PC-3 (cell line): ENCODE measurements around the gene TP53I11. TPM values are rescaled to one million over a fixed set of nuclear protein-coding genes. Genes with fewer than 3 reads are reported as not detected.

Experiments
- ATAC-seq: fragments of 200-7000 bp; cut with Tn5 transposase; 2 replicates; pipeline ENCODE4 v1.9.1; 2020; ENCODE audit warnings: mild to moderate bottlenecking, moderate library complexity
- BruUV-seq: library from RNA; stranded (reverse); fragments of 400-500 nt; replicated peaks from 2 replicates; lab custom pipeline; 2021; lab: Mats Ljungman, UMichigan
- CTCF ChIA-PET: fragments of 300-600 bp; sonication (Branson Sonifier 250); formaldehyde crosslinking; loops from one replicate; lab custom pipeline; 2022; ENCODE audit warnings: antibody characterized with exemption; lab: Charles Lee
- POLR2A ChIA-PET: fragments of 300-600 bp; sonication (Branson Sonifier 250); formaldehyde crosslinking; loops from one replicate; lab custom pipeline; 2022; ENCODE audit warnings: antibody characterized with exemption; ENCODE audit not compliant: unreplicated experiment; lab: Charles Lee
- DNase-seq: peaks from one replicate; pipeline ENCODE4 v3.0.0-alpha.2; 2015
- H2AFZ ChIP-seq: fragments of 300-600 bp; sonication (generic); 2 replicates; pipeline ENCODE4 v1.6.0; 2016; ENCODE audit warnings: antibody characterized with exemption, low read length
- H3F3A ChIP-seq: fragments of 300-600 bp; sonication (generic); one replicate; pipeline ENCODE4 v1.6.0; 2017; ENCODE audit warnings: antibody characterized with exemption, low read length, control low read depth, mild to moderate bottlenecking; ENCODE audit not compliant: unreplicated experiment
- H3K27ac ChIP-seq: fragments of 300-600 bp; sonication (generic); 2 replicates; pipeline ENCODE4 v1.5.1; 2016; ENCODE audit warnings: mild to moderate bottlenecking, low read length
- H3K27me3 ChIP-seq: fragments of 300-600 bp; sonication (generic); 2 replicates; pipeline ENCODE4 v1.6.1; 2016; ENCODE audit warnings: low read length, mixed read lengths
- H3K36me3 ChIP-seq: fragments of 300-600 bp; sonication (generic); 2 replicates; pipeline ENCODE4 v1.6.1; 2016; ENCODE audit warnings: low read depth, mixed run types, low read length, mixed read lengths
- H3K4me1 ChIP-seq: fragments of 300-600 bp; sonication (generic); 2 replicates; pipeline ENCODE4 v1.5.1; 2016; ENCODE audit warnings: low read length; ENCODE audit not compliant: insufficient read depth
- H3K4me2 ChIP-seq: fragments of 300-600 bp; sonication (generic); 2 replicates; pipeline ENCODE4 v1.6.0; 2016; ENCODE audit warnings: low read length
- H3K4me3 ChIP-seq: fragments of 300-600 bp; sonication (generic); 2 replicates; pipeline ENCODE4 v1.5.1; 2016; ENCODE audit warnings: mild to moderate bottlenecking, low read length, mixed read lengths
- H3K79me2 ChIP-seq: fragments of 300-600 bp; sonication (generic); 2 replicates; pipeline ENCODE4 v1.6.1; 2017; ENCODE audit warnings: low read length, mixed read lengths
- H3K9ac ChIP-seq: fragments of 300-600 bp; sonication (generic); 2 replicates; pipeline ENCODE4 v1.6.0; 2016; ENCODE audit warnings: mild to moderate bottlenecking, low read length
- H3K9me2 ChIP-seq: fragments of 300-600 bp; sonication (generic); replicated peaks from 2 replicates; pipeline ENCODE4 v1.6.1; 2016; ENCODE audit warnings: mixed run types, low read length, mixed read lengths
- H3K9me3 ChIP-seq: fragments of 300-600 bp; sonication (generic); 2 replicates; pipeline ENCODE4 v1.6.1; 2016; ENCODE audit warnings: low read length, mixed read lengths
- H4K20me1 ChIP-seq: fragments of 300-600 bp; sonication (generic); 2 replicates; pipeline ENCODE4 v1.6.1; 2016; ENCODE audit warnings: low read length, mixed read lengths
- EZH2 ChIP-seq: fragments of 300-600 bp; sonication (generic); IDR thresholded peaks from one replicate; pipeline ENCODE4 v1.6.1; 2017; ENCODE audit warnings: antibody characterized with exemption, mild to moderate bottlenecking, low read length; ENCODE audit not compliant: unreplicated experiment
- EZH2phosphoT487 ChIP-seq: fragments of 300-600 bp; sonication (generic); IDR thresholded peaks from 2 replicates; pipeline ENCODE4 v1.6.1; 2018; ENCODE audit warnings: mild to moderate bottlenecking, antibody characterized with exemption, low read length, borderline replicate concordance
- intact Hi-C: fragments of 100-400 bp; cut with micrococcal nuclease; formaldehyde crosslinking; loops from 2 replicates; pipeline ENCODE4 v1.9.0; 2023
- total RNA-seq: library from RNA; depleted of rRNA; stranded (reverse); fragments of >200 nt; gene quantifications from 2 replicates; pipeline ENCODE4 v1.2.3, GENCODE V29; 2014
- TF ChIP-seq, protein P1 (sequence below): fragments of 300-600 bp; sonication (generic); conservative IDR thresholded peaks from 2 replicates; pipeline ENCODE4 v1.5.1; 2017; ENCODE audit warnings: antibody characterized with exemption, low read depth, mild to moderate bottlenecking, low read length

The TP53I11 gene
- total RNA-seq, 1 experiment from 2014 or later: 30.8 TPM

DNA sequence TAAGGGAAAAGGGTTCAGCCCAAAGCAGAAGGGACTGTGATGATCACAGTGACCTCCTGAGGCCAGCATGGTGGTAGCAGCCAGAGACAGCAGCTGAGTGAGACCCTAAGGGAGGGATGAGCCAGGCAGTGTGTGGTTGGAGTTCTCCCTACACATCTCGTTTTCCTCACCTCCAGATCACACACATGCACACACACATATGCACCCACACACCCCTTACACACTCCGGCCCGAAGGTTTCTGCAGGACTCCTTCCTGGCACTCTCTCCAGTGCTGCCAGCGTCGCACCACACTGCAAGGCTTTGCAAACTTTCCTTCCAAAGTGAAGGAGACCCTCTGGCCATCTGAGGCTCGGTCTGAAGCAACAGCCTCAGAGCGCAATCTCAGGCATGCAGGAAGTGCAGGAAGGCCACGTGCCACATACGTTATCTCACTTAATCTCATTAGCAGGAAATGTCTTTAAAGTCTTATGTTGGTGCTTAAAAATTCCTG, 26.9 kb upstream of the TP53I11 start:
- Histone ChIP-seq H3K27ac (no peak overlapping the region), H3K9me3 (no peaks in the 10 kb centered on the region), H3K27me3 (no peaks in the 10 kb centered on the region), H3K79me2 (no peaks in the 10 kb centered on the region), H3K9ac (no peak overlapping the region), H3K4me3 (no peak overlapping the region), H3K4me2 (no peak overlapping the region), H3K36me3 (no peaks in the 10 kb centered on the region), H2AFZ (no peak overlapping the region), H3K9me2 (no peaks in the 10 kb centered on the region), H3F3A (no peaks in the 10 kb centered on the region), H4K20me1 (no peaks in the 10 kb centered on the region), H3K4me1 (peaks cover 37% of the 10 kb centered on the region)
- intact Hi-C loops: no loop called here
- ATAC-seq: no peak
- DNase-seq: peak; percentile 9
- TF ChIP-seq, protein P1, sequence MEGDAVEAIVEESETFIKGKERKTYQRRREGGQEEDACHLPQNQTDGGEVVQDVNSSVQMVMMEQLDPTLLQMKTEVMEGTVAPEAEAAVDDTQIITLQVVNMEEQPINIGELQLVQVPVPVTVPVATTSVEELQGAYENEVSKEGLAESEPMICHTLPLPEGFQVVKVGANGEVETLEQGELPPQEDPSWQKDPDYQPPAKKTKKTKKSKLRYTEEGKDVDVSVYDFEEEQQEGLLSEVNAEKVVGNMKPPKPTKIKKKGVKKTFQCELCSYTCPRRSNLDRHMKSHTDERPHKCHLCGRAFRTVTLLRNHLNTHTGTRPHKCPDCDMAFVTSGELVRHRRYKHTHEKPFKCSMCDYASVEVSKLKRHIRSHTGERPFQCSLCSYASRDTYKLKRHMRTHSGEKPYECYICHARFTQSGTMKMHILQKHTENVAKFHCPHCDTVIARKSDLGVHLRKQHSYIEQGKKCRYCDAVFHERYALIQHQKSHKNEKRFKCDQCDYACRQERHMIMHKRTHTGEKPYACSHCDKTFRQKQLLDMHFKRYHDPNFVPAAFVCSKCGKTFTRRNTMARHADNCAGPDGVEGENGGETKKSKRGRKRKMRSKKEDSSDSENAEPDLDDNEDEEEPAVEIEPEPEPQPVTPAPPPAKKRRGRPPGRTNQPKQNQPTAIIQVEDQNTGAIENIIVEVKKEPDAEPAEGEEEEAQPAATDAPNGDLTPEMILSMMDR: peak; percentile 45; the same call in 1 of the 2 replicates
- TF ChIP-seq EZH2phosphoT487: no peak
- POLR2A ChIA-PET: interaction anchor here (0.7 kb wide), 1 partner anchor 41 kb away, joined by 3 read pairs; no protein-coding TSS in a partner anchor
- CTCF ChIA-PET: no interaction called here
- no TSS peak for BruUV-seq

DNA sequence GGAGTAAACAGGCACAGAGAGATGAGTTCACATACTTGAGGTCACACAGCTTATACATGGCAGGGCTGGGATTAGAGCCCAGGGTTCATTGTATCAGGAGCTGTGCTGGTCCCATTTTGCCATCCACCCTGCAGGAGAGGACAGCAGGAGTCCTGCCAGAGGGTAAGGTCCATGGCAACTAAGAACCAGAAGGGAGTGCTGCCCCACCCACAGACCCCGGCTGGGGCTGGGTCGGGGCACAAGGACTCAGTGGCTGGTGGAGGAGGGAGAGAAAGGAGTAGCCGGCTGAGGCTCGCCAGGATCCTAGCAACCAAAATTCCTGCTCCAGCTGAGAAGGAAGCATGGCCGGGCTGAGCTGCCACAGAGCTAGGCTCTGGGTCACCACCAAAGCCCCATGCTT, 25.9 kb upstream of the TP53I11 start:
- ATAC-seq (no peak), DNase-seq (no peak)
- intact Hi-C loops: no loop called here
- peaks cover 37% of the 10 kb centered on the region for H3K4me1 ChIP-seq
- H3F3A ChIP-seq: no peaks in the 10 kb centered on the region
- H3K79me2 ChIP-seq: no peaks in the 10 kb centered on the region
- H3K27ac ChIP-seq: no peak overlapping the region
- H3K36me3 ChIP-seq: no peaks in the 10 kb centered on the region
- no peak overlapping the region for H3K4me3 ChIP-seq
- no TSS peak for BruUV-seq
- no peak overlapping the region for H2AFZ ChIP-seq
- H3K9me2 ChIP-seq: no peaks in the 10 kb centered on the region
- H3K9ac ChIP-seq: no peak overlapping the region
- TF ChIP-seq EZH2phosphoT487 (no peak), EZH2 (no peak)
- TF ChIP-seq, protein P1: no peak
- CTCF ChIA-PET: no interaction called here
- H3K27me3 ChIP-seq: no peaks in the 10 kb centered on the region
- POLR2A ChIA-PET: no interaction called here
- no peak overlapping the region for H3K4me2 ChIP-seq
- no peaks in the 10 kb centered on the region for H4K20me1 ChIP-seq
- no peaks in the 10 kb centered on the region for H3K9me3 ChIP-seq

DNA sequence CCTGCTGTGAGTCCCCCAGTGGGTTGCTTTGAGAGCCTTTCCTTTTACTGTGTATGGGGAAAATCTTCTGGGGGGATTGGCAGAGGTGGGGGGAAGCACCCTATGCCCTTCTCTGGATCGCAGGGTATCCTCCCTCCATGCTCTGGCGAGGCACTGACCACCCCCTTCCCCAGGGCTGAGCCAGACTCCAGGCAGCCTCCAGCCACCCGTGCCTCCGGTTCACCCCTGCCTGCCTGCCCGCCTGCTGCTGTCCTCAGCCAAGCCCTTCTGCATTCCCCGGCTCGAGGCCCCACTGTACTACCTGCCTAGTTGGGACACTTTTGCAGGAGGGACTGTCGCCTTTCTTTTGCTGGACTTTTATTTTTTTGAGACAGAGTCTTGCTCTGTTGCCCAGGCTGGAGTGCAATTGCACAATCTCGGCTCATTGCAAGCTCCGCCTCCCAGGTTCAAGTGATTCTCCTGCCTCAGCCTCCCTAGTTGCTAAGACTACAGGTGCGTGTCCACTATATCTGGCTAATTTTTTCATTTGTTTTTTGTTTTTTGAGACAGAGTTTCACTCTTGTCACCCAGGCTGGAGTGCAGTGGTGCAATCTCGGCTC, 23.8 kb upstream of the TP53I11 start:
- Histone ChIP-seq H3K27ac (no peak overlapping the region), H3K9me3 (no peaks in the 10 kb centered on the region), H3F3A (no peaks in the 10 kb centered on the region), H3K79me2 (no peaks in the 10 kb centered on the region), H3K9ac (no peak overlapping the region), H4K20me1 (no peaks in the 10 kb centered on the region), H3K9me2 (no peaks in the 10 kb centered on the region), H3K4me2 (no peak overlapping the region), H3K4me1 (peaks cover 21% of the 10 kb centered on the region), H3K27me3 (no peaks in the 10 kb centered on the region), H3K4me3 (no peak overlapping the region), H3K36me3 (no peaks in the 10 kb centered on the region), H2AFZ (no peak overlapping the region)
- CTCF ChIA-PET: no interaction called here
- POLR2A ChIA-PET: no interaction called here
- DNase-seq: no peak
- no peak for TF ChIP-seq EZH2phosphoT487
- TF ChIP-seq EZH2: no peak
- no TSS peak for BruUV-seq
- intact Hi-C loops: no loop called here
- no peak for ATAC-seq
